GM23338 (cell line): ENCODE results near the gene PSMD3. TPM values are rescaled to one million over a fixed set of nuclear protein-coding genes. Genes with fewer than 3 reads are reported as not detected.

Experiments
- ATAC-seq: fragments of 200-7000 bp; cut with Tn5 transposase; 3 replicates; pipeline ENCODE4 v1.9.1; 2020
- DNase-seq: peaks from one replicate; pipeline ENCODE4 v3.0.0-alpha.2; 2015; ENCODE audit warnings: low spot score
- H2AFZ ChIP-seq: fragments of 200-600 bp; sonication (generic); 2 replicates; pipeline ENCODE4 v1.8.0; 2016; ENCODE audit warnings: antibody characterized with exemption, mild to moderate bottlenecking, moderate library complexity
- H3F3A ChIP-seq: fragments of 200-600 bp; sonication (generic); replicated peaks from 2 replicates; pipeline ENCODE4 v1.8.0; 2017; ENCODE audit warnings: antibody characterized with exemption, mixed run types, low read depth
- H3K27ac ChIP-seq: fragments of 200-600 bp; sonication (generic); 2 replicates; pipeline ENCODE4 v1.6.1; 2016; ENCODE audit warnings: low read depth
- H3K27me3 ChIP-seq: fragments of 200-600 bp; sonication (generic); 2 replicates; pipeline ENCODE4 v1.8.0; 2016; ENCODE audit warnings: mild to moderate bottlenecking, mixed run types, moderate library complexity; ENCODE audit not compliant: insufficient read depth
- H3K36me3 ChIP-seq: fragments of 200-600 bp; sonication (generic); 2 replicates; pipeline ENCODE4 v1.8.0; 2016; ENCODE audit warnings: mild to moderate bottlenecking; ENCODE audit not compliant: insufficient read depth
- H3K4me1 ChIP-seq: fragments of 200-600 bp; sonication (generic); 2 replicates; pipeline ENCODE4 v1.8.0; 2016; ENCODE audit warnings: mild to moderate bottlenecking, moderate library complexity; ENCODE audit not compliant: insufficient read depth
- H3K4me2 ChIP-seq: fragments of 200-600 bp; sonication (generic); 2 replicates; pipeline ENCODE4 v1.7.1; 2017; ENCODE audit warnings: mixed run types
- H3K4me3 ChIP-seq: fragments of 200-600 bp; sonication (generic); 2 replicates; pipeline ENCODE4 v1.6.1; 2016; ENCODE audit warnings: mixed run types
- H3K79me2 ChIP-seq: fragments of 200-600 bp; sonication (generic); replicated peaks from 2 replicates; pipeline ENCODE4 v1.8.0; 2017; ENCODE audit warnings: mild to moderate bottlenecking; ENCODE audit not compliant: insufficient read depth
- H3K9me2 ChIP-seq: fragments of 200-600 bp; sonication (generic); 2 replicates; pipeline ENCODE4 v1.8.0; 2017; ENCODE audit not compliant: insufficient read depth
- H4K20me1 ChIP-seq: fragments of 200-600 bp; sonication (generic); replicated peaks from 2 replicates; pipeline ENCODE4 v1.8.0; 2017; ENCODE audit warnings: mild to moderate bottlenecking; ENCODE audit not compliant: insufficient read depth
- H3K27ac Mint-ChIP-seq: 2 replicates; pipeline ENCODE4 v1.8.0; 2020; ENCODE audit warnings: inconsistent platforms, mild to moderate bottlenecking, moderate library complexity, mixed read lengths
- H3K27me3 Mint-ChIP-seq: 3 replicates; pipeline ENCODE4 v1.8.0; 2022; ENCODE audit warnings: low read depth, mild to moderate bottlenecking, moderate library complexity, mixed read lengths, inconsistent platforms; ENCODE audit not compliant: insufficient read depth, poor library complexity
- H3K36me3 Mint-ChIP-seq: 3 replicates; pipeline ENCODE4 v1.8.0; 2021; ENCODE audit warnings: low read depth, mild to moderate bottlenecking, inconsistent platforms, moderate library complexity, mixed read lengths
- H3K4me1 Mint-ChIP-seq: 3 replicates; pipeline ENCODE4 v1.8.0; 2020; ENCODE audit warnings: mild to moderate bottlenecking, inconsistent platforms, mixed read lengths
- H3K4me3 Mint-ChIP-seq: 3 replicates; pipeline ENCODE4 v1.8.0; 2021; ENCODE audit warnings: moderate library complexity, mild to moderate bottlenecking, inconsistent platforms, mixed read lengths
- H3K9me3 Mint-ChIP-seq: 3 replicates; pipeline ENCODE4 v1.8.0; 2020; ENCODE audit warnings: moderate library complexity, mild to moderate bottlenecking, inconsistent platforms, mixed read lengths
- EZH2 ChIP-seq: fragments of 200-600 bp; sonication (generic); IDR thresholded peaks from one replicate; pipeline ENCODE4 v1.8.0; 2017; ENCODE audit warnings: antibody characterized with exemption, mild to moderate bottlenecking, low read depth; ENCODE audit not compliant: unreplicated experiment
- NANOG ChIP-seq: IDR thresholded peaks from 2 replicates; pipeline ENCODE4 v1.6.1; 2016; ENCODE audit warnings: antibody characterized with exemption, borderline replicate concordance
- POLR2AphosphoS5 ChIP-seq: IDR thresholded peaks from 2 replicates; pipeline ENCODE4 v1.6.1; 2016; ENCODE audit warnings: antibody characterized with exemption, low read depth
- STAT1 ChIP-seq: IDR thresholded peaks from one replicate; pipeline ENCODE4 v1.6.1; 2016; ENCODE audit warnings: antibody characterized with exemption; ENCODE audit not compliant: unreplicated experiment
- ZNF114 ChIP-seq: fragments of 250-450 bp; sonication (Bioruptor Pico); IDR thresholded peaks from 2 replicates; pipeline ENCODE4 v1.5.0; 2020; ENCODE audit warnings: mild to moderate bottlenecking, moderate library complexity
- ZNF331 ChIP-seq: fragments of 250-450 bp; sonication (Bioruptor Pico); IDR thresholded peaks from 2 replicates; pipeline ENCODE4 v1.5.0; 2020; ENCODE audit warnings: low read depth, mild to moderate bottlenecking, moderate library complexity
- polyA plus RNA-seq: library from polyadenylated mRNA; unstranded; fragments of >200 nt; fragmentation: Nextera tagmentation; extraction: Ambion mirVana; gene quantifications from 2 replicates; pipeline ENCODE4 v1.2.1, GENCODE V29; 2016
- total RNA-seq: library from RNA; depleted of rRNA; stranded (reverse); fragments of >200 nt; shearing (Covaris generic); gene quantifications from 2 replicates; pipeline ENCODE4 v1.2.3, GENCODE V29; 2014
- TF ChIP-seq, protein P1 (sequence below): IDR thresholded peaks from one replicate; pipeline ENCODE4 v1.6.1; 2018; ENCODE audit warnings: antibody characterized with exemption; ENCODE audit not compliant: unreplicated experiment
- TF ChIP-seq, protein P2 (sequence below), 2 experiments: fragments of 200-600 bp in 1 of 2; sonication (generic) in 1 of 2; conservative IDR thresholded peaks; 2 replicates each; pipeline versions ENCODE4 v1.5.1 to v1.6.1; 2016 to 2017; ENCODE audit warnings: antibody characterized with exemption in 2 of 2, low read depth in 2 of 2, mild to moderate bottlenecking in 2 of 2, moderate library complexity in 1 of 2
- TF ChIP-seq, protein P3 (sequence below): fragments of 250-450 bp; sonication (Bioruptor Pico); IDR thresholded peaks from 2 replicates; pipeline ENCODE4 v1.5.0; 2020; ENCODE audit warnings: mild to moderate bottlenecking, moderate library complexity

The PSMD3 gene
- total and polyA plus RNA-seq, 2 experiments from 2014 or later: 112 to 217 TPM

- TF ChIP-seq, protein P1, sequence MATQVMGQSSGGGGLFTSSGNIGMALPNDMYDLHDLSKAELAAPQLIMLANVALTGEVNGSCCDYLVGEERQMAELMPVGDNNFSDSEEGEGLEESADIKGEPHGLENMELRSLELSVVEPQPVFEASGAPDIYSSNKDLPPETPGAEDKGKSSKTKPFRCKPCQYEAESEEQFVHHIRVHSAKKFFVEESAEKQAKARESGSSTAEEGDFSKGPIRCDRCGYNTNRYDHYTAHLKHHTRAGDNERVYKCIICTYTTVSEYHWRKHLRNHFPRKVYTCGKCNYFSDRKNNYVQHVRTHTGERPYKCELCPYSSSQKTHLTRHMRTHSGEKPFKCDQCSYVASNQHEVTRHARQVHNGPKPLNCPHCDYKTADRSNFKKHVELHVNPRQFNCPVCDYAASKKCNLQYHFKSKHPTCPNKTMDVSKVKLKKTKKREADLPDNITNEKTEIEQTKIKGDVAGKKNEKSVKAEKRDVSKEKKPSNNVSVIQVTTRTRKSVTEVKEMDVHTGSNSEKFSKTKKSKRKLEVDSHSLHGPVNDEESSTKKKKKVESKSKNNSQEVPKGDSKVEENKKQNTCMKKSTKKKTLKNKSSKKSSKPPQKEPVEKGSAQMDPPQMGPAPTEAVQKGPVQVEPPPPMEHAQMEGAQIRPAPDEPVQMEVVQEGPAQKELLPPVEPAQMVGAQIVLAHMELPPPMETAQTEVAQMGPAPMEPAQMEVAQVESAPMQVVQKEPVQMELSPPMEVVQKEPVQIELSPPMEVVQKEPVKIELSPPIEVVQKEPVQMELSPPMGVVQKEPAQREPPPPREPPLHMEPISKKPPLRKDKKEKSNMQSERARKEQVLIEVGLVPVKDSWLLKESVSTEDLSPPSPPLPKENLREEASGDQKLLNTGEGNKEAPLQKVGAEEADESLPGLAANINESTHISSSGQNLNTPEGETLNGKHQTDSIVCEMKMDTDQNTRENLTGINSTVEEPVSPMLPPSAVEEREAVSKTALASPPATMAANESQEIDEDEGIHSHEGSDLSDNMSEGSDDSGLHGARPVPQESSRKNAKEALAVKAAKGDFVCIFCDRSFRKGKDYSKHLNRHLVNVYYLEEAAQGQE: no peak
- TF ChIP-seq ZNF114 (CRISPR knock-in tag): no peak
- no peak for TF ChIP-seq EZH2
Measured at GRCh38 chr17:39943702-39944392, 36.8 kb upstream of the PSMD3 start (continued).

- Histone ChIP-seq H4K20me1 (no peaks in the 10 kb centered on the region), H3F3A (no peaks in the 10 kb centered on the region), H3K27me3 (no peaks in the 10 kb centered on the region), H3K4me3 (no peak overlapping the region), H3K4me1 (no peaks in the 10 kb centered on the region), H3K9me2 (no peaks in the 10 kb centered on the region), H3K79me2 (no peaks in the 10 kb centered on the region), H3K4me2 (no peak overlapping the region), H3K27ac (no peak overlapping the region), H2AFZ (no peak overlapping the region), H3K36me3 (no peaks in the 10 kb centered on the region)
- no peaks in the 10 kb centered on the region for H3K36me3 Mint-ChIP-seq
- H3K4me3 Mint-ChIP-seq: no peak overlapping the region
- no peaks in the 10 kb centered on the region for H3K9me3 Mint-ChIP-seq
- H3K27ac Mint-ChIP-seq: no peak overlapping the region
- DNase-seq (no peak), ATAC-seq (no peak)
- H3K4me1 Mint-ChIP-seq: peaks cover 18% of the 10 kb centered on the region
- H3K27me3 Mint-ChIP-seq: peaks cover 17% of the 10 kb centered on the region
- TF ChIP-seq STAT1: no peak
- TF ChIP-seq ZNF331 (CRISPR knock-in tag): no peak
- TF ChIP-seq POLR2AphosphoS5: no peak
- TF ChIP-seq, protein P2, sequence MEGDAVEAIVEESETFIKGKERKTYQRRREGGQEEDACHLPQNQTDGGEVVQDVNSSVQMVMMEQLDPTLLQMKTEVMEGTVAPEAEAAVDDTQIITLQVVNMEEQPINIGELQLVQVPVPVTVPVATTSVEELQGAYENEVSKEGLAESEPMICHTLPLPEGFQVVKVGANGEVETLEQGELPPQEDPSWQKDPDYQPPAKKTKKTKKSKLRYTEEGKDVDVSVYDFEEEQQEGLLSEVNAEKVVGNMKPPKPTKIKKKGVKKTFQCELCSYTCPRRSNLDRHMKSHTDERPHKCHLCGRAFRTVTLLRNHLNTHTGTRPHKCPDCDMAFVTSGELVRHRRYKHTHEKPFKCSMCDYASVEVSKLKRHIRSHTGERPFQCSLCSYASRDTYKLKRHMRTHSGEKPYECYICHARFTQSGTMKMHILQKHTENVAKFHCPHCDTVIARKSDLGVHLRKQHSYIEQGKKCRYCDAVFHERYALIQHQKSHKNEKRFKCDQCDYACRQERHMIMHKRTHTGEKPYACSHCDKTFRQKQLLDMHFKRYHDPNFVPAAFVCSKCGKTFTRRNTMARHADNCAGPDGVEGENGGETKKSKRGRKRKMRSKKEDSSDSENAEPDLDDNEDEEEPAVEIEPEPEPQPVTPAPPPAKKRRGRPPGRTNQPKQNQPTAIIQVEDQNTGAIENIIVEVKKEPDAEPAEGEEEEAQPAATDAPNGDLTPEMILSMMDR (conservative IDR thresholded peaks at IDR 0.05; ENCODE audit: low read depth in 2 of 2): no peak
- no peak for TF ChIP-seq NANOG
- TF ChIP-seq, protein P1: no peak
- TF ChIP-seq, protein P3, sequence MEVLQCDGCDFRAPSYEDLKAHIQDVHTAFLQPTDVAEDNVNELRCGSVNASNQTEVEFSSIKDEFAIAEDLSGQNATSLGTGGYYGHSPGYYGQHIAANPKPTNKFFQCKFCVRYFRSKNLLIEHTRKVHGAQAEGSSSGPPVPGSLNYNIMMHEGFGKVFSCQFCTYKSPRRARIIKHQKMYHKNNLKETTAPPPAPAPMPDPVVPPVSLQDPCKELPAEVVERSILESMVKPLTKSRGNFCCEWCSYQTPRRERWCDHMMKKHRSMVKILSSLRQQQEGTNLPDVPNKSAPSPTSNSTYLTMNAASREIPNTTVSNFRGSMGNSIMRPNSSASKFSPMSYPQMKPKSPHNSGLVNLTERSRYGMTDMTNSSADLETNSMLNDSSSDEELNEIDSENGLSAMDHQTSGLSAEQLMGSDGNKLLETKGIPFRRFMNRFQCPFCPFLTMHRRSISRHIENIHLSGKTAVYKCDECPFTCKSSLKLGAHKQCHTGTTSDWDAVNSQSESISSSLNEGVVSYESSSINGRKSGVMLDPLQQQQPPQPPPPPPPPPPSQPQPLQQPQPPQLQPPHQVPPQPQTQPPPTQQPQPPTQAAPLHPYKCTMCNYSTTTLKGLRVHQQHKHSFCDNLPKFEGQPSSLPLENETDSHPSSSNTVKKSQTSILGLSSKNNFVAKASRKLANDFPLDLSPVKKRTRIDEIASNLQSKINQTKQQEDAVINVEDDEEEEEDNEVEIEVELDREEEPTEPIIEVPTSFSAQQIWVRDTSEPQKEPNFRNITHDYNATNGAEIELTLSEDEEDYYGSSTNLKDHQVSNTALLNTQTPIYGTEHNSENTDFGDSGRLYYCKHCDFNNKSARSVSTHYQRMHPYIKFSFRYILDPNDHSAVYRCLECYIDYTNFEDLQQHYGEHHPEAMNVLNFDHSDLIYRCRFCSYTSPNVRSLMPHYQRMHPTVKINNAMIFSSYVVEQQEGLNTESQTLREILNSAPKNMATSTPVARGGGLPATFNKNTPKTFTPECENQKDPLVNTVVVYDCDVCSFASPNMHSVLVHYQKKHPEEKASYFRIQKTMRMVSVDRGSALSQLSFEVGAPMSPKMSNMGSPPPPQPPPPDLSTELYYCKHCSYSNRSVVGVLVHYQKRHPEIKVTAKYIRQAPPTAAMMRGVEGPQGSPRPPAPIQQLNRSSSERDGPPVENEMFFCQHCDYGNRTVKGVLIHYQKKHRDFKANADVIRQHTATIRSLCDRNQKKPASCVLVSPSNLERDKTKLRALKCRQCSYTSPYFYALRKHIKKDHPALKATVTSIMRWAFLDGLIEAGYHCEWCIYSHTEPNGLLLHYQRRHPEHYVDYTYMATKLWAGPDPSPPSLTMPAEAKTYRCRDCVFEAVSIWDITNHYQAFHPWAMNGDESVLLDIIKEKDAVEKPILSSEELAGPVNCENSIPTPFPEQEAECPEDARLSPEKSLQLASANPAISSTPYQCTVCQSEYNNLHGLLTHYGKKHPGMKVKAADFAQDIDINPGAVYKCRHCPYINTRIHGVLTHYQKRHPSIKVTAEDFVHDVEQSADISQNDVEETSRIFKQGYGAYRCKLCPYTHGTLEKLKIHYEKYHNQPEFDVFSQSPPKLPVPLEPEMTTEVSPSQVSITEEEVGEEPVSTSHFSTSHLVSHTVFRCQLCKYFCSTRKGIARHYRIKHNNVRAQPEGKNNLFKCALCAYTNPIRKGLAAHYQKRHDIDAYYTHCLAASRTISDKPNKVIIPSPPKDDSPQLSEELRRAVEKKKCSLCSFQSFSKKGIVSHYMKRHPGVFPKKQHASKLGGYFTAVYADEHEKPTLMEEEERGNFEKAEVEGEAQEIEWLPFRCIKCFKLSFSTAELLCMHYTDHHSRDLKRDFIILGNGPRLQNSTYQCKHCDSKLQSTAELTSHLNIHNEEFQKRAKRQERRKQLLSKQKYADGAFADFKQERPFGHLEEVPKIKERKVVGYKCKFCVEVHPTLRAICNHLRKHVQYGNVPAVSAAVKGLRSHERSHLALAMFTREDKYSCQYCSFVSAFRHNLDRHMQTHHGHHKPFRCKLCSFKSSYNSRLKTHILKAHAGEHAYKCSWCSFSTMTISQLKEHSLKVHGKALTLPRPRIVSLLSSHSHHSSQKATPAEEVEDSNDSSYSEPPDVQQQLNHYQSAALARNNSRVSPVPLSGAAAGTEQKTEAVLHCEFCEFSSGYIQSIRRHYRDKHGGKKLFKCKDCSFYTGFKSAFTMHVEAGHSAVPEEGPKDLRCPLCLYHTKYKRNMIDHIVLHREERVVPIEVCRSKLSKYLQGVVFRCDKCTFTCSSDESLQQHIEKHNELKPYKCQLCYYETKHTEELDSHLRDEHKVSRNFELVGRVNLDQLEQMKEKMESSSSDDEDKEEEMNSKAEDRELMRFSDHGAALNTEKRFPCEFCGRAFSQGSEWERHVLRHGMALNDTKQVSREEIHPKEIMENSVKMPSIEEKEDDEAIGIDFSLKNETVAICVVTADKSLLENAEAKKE (CRISPR knock-in tag): no peak
- TF ChIP-seq ZNF114 (CRISPR knock-in tag): no peak
- TF ChIP-seq EZH2: no peak
Measured at GRCh38 chr17:39944393-39944711, 36.3 kb upstream of the PSMD3 start.
